Keratinocyte (primary cell): Measurements from ENCODE around the gene DAPL1. TPM values are rescaled to one million over a fixed set of nuclear protein-coding genes. Genes with fewer than 3 reads are reported as not detected.

Experiments used
- polyA plus RNA-seq, 5 experiments: library from polyadenylated mRNA; depleted of rRNA in 3 of 5; stranded (reverse) in 3 of 5; stranded (forward) in 1 of 5; unstranded in 1 of 5; fragments of >200 nt; gene quantifications; 1 replicate in 1 of 5; 2 replicates in 3 of 5; 3 replicates in 1 of 5; pipeline versions ENCODE4 v1.2.1 to v1.2.3, GENCODE V29; 2011 to 2012; ENCODE audit warnings: missing spikeins in 2 of 5, low read depth in 1 of 5, low replicate concordance in 1 of 5

Gene DAPL1
- polyA plus RNA-seq, 1 donor (not counting 4 experiments of a cell fraction or from before 2014, with no cell fraction given): 4.8 TPM

Other genes starting within 250 kb of the DAPL1 start
- 30.6 to 33.5 TPM (median 32.1 TPM) in 3 replicates for gene TANC1, start 173.3 kb downstream of the DAPL1 start, polyA plus RNA-seq